GM12873 (cell line): Measurements from ENCODE around the gene GET3.
A peak's percentile ranks its signal among the peaks of the same experiment; 100 is the strongest.

Experiments
- TF ChIP-seq, protein P1 (sequence below): IDR thresholded peaks from 2 replicates; pipeline ENCODE4 v1.5.1; 2012; ENCODE audit warnings: low read depth, mild to moderate bottlenecking, moderate library complexity, low read length, control low read depth; ENCODE audit not compliant: insufficient read depth; ENCODE audit errors: missing control alignments

Gene GET3

DNA sequence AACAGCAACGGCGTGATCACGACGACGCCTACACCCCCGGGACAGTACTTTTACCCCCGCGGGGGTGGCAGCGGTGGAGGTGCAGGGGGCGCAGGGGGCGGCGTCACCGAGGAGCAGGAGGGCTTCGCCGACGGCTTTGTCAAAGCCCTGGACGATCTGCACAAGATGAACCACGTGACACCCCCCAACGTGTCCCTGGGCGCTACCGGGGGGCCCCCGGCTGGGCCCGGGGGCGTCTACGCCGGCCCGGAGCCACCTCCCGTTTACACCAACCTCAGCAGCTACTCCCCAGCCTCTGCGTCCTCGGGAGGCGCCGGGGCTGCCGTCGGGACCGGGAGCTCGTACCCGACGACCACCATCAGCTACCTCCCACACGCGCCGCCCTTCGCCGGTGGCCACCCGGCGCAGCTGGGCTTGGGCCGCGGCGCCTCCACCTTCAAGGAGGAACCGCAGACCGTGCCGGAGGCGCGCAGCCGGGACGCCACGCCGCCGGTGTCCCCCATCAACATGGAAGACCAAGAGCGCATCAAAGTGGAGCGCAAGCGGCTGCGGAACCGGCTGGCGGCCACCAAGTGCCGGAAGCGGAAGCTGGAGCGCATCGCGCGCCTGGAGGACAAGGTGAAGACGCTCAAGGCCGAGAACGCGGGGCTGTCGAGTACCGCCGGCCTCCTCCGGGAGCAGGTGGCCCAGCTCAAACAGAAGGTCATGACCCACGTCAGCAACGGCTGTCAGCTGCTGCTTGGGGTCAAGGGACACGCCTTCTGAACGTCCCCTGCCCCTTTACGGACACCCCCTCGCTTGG, 55.0 kb downstream of the GET3 start:
- TF ChIP-seq, protein P1, sequence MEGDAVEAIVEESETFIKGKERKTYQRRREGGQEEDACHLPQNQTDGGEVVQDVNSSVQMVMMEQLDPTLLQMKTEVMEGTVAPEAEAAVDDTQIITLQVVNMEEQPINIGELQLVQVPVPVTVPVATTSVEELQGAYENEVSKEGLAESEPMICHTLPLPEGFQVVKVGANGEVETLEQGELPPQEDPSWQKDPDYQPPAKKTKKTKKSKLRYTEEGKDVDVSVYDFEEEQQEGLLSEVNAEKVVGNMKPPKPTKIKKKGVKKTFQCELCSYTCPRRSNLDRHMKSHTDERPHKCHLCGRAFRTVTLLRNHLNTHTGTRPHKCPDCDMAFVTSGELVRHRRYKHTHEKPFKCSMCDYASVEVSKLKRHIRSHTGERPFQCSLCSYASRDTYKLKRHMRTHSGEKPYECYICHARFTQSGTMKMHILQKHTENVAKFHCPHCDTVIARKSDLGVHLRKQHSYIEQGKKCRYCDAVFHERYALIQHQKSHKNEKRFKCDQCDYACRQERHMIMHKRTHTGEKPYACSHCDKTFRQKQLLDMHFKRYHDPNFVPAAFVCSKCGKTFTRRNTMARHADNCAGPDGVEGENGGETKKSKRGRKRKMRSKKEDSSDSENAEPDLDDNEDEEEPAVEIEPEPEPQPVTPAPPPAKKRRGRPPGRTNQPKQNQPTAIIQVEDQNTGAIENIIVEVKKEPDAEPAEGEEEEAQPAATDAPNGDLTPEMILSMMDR: no peak

DNA sequence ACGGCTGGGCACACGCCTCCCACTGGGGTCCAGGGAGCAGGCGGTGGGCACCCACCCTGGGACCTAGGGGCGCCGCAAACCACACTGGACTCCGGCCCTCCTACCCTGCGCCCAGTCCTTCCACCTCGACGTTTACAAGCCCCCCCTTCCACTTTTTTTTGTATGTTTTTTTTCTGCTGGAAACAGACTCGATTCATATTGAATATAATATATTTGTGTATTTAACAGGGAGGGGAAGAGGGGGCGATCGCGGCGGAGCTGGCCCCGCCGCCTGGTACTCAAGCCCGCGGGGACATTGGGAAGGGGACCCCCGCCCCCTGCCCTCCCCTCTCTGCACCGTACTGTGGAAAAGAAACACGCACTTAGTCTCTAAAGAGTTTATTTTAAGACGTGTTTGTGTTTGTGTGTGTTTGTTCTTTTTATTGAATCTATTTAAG, 55.6 kb downstream of the GET3 start:
- TF ChIP-seq, protein P1: no peak

DNA sequence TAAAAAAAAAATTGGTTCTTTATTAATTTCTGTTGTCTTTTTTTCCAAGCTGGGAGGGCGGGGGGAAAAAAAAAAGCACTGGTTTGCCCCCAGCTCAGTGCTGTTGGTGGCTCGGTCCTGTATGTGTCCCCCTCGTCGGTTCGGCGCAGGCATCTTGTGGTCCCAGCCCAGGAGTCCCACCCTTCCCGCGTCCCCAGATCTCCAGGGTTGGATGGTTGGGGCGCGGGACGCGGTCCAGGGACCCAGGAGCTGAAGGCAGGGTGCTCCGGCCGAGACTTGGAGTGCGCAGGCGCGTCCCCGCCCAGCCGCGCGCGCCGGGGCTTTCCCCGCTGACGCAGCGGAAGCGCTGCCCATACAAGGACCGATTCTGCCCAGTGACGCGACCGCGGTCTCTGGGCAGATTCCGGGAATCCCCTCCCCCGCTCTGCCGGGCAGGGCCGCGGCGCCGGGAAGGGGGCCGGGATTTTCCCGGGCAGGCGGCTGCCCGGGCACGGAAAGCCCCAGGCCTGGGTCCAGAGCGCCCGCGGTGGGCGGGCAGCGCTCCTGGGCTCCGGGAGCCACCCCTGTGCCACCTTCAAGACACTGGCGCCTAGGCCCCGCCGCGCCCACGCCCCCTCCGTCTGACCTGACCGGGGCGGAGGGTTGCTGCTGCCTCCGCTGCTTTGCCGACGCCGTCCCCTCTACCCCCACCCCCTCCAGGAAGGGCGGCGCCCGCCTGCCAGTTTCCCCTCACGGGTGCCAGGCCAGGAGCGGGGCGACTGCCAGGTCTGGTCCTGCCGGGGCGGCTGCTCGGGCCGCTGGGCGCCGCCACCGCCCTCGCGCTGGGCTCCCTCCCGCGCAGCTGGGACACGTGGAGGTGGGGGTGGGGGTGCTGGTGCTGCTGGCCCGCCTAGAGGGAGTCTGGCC, 56.2 kb downstream of the GET3 start:
- TF ChIP-seq, protein P1: no peak

DNA sequence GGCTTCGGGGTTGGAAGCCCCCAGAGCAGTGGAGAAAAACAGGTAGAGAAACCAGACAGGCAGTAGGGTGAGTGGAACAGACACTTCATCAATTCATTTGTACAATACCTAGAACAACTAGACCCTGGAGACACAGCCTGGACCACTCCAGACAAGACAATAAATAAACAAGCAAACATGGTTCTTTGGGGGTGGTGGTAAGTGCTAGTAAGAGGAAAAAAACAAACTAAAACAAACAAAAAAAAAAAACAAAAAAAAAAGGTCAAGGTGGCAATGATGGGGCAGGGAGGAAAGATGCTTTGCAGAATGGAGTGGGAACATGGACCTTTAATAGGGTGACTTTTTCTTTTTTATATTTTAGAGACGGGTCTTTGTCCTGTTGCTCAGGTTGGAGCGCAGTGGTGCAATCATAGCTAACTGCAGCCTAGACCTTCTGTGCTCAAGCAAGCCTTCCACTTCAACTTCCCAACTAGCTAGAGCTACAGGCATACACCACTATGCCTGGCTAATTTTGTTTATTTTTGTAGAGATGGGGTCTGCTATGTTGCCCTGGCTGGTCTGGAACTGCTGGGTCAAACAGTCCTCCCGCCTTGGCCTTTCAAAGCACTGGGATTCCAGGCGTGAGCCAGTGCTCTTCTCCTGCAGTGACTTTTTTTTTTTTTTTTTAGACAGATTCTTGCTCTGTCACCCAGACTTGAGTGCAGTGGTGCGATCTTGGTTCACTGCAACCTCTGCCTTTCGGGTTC, 57.1 kb downstream of the GET3 start:
- TF ChIP-seq, protein P1: no peak

DNA sequence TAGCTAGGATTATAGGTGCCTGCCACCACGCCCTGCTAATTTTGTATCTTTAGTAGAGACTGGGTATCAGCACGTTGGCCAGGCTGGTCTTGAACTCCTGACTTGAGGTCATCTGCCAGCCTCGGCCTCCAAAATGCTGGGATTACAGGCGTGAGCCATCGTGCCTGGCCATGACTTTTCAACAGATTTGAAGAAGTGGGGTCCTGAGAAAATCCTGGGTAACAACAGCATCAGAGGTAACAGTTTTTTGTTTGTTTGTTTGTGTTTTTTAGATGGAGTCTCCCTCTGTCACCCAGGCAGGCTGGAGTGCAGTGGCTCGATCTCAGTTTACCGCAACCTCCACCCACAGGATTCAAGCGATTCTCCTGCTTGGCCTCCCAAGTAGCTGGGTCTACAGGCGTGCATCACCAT, 57.7 kb downstream of the GET3 start:
- TF ChIP-seq, protein P1: no peak

DNA sequence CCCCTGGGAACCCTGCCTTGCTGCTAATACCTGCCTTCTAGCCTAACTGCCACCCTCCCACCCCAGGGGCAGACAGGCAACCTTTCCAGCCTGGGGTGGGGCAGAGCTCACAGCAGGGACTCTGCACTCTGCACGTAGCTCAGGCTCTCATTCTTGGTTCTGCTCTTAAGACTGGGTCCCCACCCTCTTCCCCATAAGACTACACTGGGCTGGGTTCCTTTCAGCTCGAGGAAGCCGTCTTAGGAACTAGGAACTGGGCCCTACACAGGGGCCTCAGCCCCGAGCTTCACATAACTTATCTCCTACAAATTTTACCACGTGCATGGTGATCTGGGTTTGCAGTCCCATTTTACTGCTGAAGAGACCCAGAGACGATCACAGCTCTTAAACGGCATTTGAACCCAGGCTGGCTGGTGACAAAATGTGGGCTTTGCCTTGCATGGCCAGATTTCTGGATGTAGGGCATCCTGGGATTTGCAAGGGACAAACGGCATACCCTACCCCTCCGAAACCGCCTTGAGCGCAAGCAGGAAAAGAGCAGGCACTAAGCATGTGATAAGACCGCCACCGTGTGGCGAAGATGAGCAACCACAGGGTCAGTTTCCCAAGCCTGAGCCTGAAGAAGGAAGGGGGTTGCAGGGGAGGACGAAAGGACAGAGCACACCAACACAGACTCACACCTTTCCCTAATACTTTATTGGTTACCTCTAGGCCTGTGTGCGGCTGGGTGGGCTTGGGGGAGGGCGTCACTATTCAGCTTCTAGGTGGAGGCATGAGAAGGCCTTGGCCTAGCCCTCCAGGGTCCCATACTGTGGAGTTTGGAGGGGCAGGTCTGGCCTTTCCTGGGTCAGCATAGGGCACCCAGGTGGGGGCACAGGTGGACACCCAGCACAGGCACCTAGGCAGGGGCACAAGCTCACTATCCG, 59.1 kb downstream of the GET3 start:
- TF ChIP-seq, protein P1: peak; percentile 99
